Femur (tissue), 1 donor: ENCODE data around the gene UNK.
A peak's percentile ranks its signal among the peaks of the same experiment; 100 is the strongest.
"Not testable (repeated sequence)": the region's sequence is repeated elsewhere in the genome, so short reads cannot be mapped to it uniquely, and the experiment has no call there.

Experiments used
- DNase-seq: peaks from one replicate; pipeline ENCODE4 v3.0.0-alpha.2; 2017

Gene UNK

DNA sequence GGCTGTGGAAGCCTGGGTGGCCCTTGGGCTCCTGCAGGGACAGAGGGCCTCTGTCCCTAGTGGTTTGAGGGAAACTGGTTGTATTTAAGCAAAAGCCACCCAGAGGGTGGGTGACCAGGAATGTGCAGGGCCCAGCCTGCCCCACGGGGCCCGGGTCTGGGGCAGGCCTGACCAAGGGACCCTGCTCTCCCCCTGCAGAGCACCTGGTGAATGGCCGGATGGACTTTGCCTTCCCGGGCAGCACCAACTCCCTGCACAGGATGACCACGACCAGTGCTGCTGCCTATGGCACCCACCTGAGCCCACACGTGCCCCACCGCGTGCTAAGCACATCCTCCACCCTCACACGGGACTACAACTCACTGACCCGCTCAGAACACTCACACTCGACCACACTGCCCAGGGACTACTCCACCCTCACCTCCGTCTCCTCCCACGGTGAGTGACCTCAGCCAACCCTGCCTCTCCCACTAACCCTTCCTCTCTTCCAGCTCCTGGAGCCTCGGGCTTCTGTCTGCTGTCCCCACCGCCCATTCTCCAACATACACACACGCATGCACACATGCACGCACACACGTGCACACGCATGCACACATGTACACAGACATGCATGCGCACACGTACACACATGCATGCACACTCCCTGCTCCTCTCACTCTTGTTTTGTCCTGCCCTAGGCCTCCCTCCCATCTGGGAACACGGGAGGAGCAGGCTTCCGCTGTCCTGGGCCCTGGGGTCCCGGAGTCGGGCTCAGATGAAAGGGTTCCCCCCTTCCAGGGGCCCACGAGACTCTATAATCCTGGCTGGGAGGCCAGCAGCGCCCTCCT, 30.0 kb upstream of the UNK start:
- no peak for DNase-seq

DNA sequence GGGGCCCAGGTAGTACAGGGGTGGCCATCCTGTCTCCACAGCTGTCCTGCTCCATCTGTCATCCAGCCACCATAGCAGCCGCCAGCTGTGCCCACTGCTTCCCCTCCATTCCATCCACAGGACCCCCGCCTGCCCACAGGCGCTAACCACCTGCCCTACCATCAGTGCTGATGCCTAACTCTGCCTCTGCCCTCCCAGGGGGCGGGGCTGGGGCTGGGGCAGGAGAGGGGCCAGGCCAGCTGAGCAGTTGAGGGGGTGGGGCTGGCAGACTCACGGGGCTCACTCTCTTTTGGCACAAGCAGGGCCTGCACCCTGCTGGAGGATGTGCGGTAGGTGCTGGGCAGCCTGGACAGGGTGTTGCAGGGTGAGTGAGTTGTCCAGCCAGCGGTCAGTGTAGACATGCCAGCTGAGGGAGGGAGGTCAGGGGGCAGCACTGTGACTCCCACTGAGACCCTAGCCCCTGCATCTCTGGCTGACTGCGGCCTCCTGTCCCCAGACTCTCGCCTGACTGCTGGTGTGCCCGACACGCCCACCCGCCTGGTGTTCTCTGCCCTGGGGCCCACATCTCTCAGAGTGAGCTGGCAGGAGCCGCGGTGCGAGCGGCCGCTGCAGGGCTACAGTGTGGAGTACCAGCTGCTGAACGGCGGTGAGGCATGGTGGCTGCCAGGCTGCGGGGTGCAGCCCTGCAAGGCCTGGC, 29.3 kb upstream of the UNK start:
- peak; percentile 55 for DNase-seq

GRCh38 chr17:75755990-75756389, 28.6 kb upstream of the UNK start:
- DNase-seq: no peak

DNA sequence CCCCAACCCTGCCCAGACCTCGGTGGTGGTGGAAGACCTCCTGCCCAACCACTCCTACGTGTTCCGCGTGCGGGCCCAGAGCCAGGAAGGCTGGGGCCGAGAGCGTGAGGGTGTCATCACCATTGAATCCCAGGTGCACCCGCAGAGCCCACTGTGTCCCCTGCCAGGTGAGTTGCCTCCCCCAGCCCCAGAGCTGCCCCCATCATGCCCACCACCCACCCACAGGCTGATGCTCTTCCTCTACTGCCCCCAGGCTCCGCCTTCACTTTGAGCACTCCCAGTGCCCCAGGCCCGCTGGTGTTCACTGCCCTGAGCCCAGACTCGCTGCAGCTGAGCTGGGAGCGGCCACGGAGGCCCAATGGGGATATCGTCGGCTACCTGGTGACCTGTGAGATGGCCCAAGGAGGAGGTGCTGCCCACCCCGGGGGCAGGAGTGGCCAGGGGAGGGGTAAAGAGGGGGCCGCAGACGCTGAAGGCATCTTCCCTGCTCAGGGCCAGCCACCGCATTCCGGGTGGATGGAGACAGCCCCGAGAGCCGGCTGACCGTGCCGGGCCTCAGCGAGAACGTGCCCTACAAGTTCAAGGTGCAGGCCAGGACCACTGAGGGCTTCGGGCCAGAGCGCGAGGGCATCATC, 28.0 kb upstream of the UNK start:
- no peak for DNase-seq

GRCh38 chr17:75757086-75757681, 27.4 kb upstream of the UNK start:
- DNase-seq: no peak

DNA sequence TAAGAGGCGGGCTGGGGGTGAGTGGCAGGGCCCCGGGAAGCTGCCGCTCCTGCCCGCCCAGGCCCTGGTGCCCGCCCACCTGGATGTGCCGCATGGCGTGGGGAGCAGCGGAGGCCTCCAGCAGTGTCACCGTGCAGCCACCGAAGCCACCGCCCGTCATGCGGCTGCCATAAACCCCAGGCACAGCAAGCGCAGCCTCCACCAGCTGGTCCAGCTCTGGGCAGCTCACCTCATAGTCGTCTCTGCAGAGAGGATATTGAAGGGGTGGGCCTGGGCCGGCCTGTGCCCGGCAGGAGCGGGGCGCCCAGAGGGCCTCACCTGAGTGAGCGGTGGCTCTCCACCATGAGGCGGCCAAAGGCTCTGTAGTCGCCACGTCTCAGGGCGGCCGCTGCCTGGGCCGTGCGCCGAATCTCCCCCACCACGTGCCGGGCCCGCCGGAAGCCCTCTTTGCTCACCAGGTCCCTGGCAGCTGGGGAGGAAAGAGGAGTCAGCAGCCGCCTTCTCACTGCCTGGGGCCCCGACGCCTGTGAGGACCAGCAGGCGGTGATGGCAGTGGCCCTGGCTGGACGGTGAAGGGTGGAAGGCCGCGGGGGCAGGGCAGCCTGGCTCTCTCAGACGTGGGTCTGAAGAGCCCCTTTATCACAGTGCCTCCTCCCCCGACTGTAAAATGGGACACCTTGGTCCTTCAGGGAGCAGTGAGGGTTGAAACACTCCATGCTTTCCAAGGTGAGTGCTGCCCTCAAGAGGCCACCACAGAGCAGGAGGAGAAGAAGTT, 26.3 kb upstream of the UNK start:
- DNase-seq: no peak

DNA sequence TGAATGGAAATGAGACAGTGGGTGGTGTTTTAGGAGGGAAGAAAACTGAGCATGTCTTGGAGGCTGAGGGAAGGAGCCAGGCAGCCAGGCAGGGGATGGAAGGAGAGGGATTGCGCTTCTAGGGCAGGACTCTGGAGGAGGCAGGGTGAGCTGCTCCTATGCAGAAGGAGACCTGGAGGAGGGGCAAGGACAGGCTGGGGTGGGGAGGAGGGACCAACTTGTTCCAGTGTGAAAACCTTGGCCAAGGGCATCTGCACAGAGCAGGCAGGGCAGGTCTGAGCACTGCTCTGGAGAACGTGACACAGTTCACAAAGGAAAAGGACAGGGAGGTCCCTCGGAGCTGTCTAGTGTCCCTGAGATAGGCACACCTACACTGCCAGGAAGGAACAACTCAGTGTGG, 25.1 kb upstream of the UNK start:
- no peak for DNase-seq

GRCh38 chr17:75759978-75760640, 24.5 kb upstream of the UNK start:
- DNase-seq: not testable (repeated sequence)

DNA sequence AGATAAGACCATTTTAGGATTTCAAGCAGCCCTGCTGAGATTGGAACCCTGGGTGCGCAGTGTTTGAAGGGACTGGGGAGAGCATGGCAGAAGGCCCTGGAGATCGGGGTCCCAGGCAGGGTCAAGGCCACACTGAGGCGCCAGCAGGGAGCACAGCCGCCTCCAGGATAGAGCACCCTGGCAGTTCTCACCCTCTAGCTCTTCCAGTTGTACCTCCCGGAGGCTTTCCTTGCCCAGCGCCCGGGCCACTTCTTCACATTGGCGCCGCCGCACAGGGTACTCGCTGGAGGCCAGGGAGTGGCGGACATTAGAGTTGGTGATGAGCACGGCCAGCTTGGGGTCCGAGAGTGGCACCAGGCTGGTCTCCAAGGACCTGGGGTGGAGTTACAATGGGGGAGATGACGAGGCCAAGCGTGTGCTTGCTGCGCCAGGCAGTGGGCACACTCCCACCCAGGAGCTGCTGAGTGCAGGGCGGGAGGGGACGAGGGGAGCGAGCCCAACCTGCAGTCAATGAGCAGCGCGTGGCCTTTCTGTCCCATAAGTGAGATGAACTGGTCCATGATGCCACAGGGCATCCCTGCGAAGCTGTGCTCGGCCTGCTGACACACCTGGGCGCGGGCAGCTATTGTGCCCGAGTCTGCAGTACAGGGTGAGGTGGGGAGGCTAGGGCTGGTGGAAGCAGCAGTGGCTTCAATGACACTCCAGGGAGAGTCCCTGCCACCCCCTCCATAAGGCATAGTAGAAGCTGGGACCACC, 21.9 kb upstream of the UNK start:
- no peak for DNase-seq

- DNase-seq: no peak
Observed at GRCh38 chr17:75763269-75763607, 21.4 kb upstream of the UNK start.

DNA sequence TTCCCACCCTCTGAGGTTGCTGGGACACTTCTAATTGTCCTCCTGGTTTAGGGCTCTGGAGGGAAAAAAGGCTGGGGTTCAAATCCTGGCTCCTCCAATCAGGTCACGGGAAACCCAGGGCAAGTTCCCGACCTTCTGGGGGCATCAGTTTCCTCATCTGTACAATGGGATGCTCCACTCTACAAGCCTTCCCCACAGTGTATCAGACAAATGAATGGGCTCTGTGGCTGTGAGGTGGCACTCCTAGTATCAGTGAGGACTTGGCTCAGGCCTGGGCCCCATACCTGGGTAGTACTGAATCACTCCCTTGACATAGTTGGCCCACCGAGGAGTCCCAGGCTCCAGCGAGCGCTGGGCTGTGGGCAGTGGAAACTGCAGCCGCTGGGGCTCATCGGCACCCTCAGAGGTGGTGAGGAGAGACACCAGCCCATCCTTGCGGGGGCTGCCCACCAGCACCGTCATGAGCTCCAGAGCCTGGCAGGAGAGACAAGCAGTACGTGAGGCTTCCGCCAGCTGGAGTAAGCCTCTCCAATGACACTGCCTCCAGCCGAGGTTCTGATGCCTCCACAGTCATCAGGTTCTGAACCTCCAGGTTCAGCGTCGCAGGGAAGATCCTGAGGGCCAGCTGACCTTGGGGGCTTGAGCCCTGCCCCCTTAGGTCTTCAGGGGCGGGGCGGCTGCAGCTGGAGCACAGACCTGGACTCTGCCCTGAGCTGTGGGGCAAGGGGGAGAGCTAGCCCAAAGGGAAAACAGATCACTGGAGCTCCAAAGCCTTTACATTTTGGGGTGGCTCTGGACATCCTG, 20.8 kb upstream of the UNK start:
- no peak for DNase-seq

GRCh38 chr17:75764417-75764710, 20.2 kb upstream of the UNK start:
- no peak for DNase-seq

GRCh38 chr17:75764711-75765421, 19.7 kb upstream of the UNK start, which contains the start of gene GALK1:
Gene GALK1 (minus strand): TSS chr17:75765192. CDS start chr17:75765136, 56 bp downstream.
- peak; percentile 86 for DNase-seq

DNA sequence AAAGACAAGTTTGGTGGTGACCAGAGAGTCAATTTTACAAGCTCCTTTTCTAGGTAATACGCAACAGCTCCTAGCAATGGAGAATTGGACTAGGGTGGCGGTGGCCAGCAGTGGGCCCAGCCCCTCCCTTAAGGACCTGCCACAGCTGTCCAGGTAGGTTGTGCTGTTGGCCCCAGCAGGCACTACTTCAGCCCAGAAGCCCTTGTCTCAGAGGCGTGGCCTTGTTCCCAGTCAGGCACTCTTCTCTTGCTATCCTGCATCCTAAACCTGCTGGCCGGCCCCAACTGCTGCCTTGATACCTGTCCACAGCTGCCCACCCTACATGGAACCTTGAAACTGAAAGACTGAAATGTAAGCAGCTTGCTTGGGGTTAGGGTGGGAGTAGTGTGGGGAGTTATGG, 18.6 kb upstream of the UNK start:
- DNase-seq: no peak

DNA sequence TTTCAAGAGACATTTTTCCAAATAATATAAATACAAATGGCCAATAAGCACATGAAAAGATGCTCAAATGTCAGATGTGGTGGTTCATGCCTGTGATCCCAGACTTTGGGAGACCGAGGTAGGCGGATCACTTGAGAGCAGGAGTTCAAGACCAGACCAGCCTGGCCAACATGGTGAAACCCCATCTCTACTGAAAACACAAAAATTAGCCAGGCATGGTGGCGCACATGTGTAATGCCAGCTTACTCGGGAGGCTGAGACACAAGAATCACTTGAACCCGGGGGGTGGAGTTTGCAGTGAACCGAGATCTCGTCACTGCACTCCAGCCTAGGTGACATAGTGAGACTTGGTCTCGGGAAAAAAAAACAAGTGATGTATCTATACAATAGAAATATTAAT, 16.7 kb upstream of the UNK start:
- no peak for DNase-seq

- peak; percentile 8 for DNase-seq
Observed at GRCh38 chr17:75769536-75769935, 15.1 kb upstream of the UNK start.

- DNase-seq: no peak
Observed at GRCh38 chr17:75771334-75772281, 13.0 kb upstream of the UNK start.

DNA sequence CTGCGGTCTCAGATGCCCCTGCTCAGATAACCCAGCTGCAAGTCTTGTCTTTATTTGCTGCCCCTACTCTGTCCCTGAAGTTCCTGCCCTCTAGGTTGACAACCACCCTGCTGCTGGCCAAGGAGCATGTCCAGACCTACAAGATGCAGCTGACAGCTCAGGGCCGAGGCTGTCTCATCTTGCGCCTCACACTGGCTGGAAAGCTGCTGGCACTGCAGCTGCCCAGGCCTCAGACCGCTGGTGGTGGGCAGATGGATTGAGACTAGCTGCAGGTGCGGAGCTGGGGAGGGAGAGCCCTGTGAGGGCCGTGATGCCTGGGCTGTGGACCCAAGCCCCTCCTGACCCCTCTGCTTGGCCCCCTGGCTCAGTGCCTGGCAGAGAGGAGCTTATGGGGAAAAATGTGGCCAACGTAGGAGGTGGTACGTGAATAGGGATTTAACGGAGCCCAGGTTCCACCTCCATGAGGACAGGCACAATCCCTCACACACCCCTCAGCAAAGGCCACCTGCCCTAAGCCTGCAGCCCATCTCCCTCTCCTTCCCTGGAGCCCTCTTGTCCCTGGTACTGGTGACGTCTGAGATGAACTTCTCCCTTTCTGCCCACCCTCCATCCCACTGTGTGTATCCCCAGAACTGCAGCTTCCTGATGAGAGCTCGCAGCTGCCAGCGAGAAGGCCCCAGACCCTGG, 11.3 kb upstream of the UNK start:
- peak; percentile 41 for DNase-seq
